GM19467 (cell line): ENCODE measurements around the gene CYTH3.

Experiments used
- ATAC-seq: cut with Tn5 transposase; IDR thresholded peaks from one replicate; pipeline ENCODE4 v1.9.1; 2021; ENCODE audit warnings: mild to moderate bottlenecking, moderate library complexity; ENCODE audit not compliant: unreplicated experiment

Gene CYTH3

GRCh38 chr7:6258440-6259182 is 13.8 kb downstream of the CYTH3 start:
- ATAC-seq = no peak

- no peak for ATAC-seq
Observed at GRCh38 chr7:6257675-6258074, 14.7 kb downstream of the CYTH3 start.

GRCh38 chr7:6256677-6257535 is 15.5 kb downstream of the CYTH3 start:
- ATAC-seq = no peak

- ATAC-seq = no peak
Observed at GRCh38 chr7:6256109-6256483, 16.3 kb downstream of the CYTH3 start.

GRCh38 chr7:6254866-6255265 is 17.6 kb downstream of the CYTH3 start:
- no peak for ATAC-seq

- ATAC-seq = no peak
Observed at GRCh38 chr7:6252748-6253147, 19.7 kb downstream of the CYTH3 start.

- ATAC-seq = no peak
Observed at GRCh38 chr7:6252341-6252746, 20.1 kb downstream of the CYTH3 start.

- ATAC-seq = no peak
Observed at GRCh38 chr7:6251653-6252052, 20.8 kb downstream of the CYTH3 start.

GRCh38 chr7:6250364-6250833 is 22.0 kb downstream of the CYTH3 start:
- ATAC-seq = peak; percentile 48

GRCh38 chr7:6249043-6249442 is 23.4 kb downstream of the CYTH3 start:
- no peak for ATAC-seq

GRCh38 chr7:6248581-6248980 is 23.8 kb downstream of the CYTH3 start:
- no peak for ATAC-seq

- ATAC-seq = no peak
Observed at GRCh38 chr7:6246251-6246917, 26.0 kb downstream of the CYTH3 start.

GRCh38 chr7:6244021-6244420 is 28.4 kb downstream of the CYTH3 start:
- no peak for ATAC-seq

- ATAC-seq = no peak
Observed at GRCh38 chr7:6243168-6243567, 29.3 kb downstream of the CYTH3 start.

- no peak for ATAC-seq
Observed at GRCh38 chr7:6242561-6242960, 29.9 kb downstream of the CYTH3 start.

- ATAC-seq = no peak
Observed at GRCh38 chr7:6241607-6241973, 30.8 kb downstream of the CYTH3 start.

GRCh38 chr7:6238309-6238925 is 34.0 kb downstream of the CYTH3 start:
- ATAC-seq = no peak

GRCh38 chr7:6237730-6238129 is 34.7 kb downstream of the CYTH3 start:
- no peak for ATAC-seq

- no peak for ATAC-seq
Observed at GRCh38 chr7:6237011-6237410, 35.4 kb downstream of the CYTH3 start.

- no peak for ATAC-seq
Observed at GRCh38 chr7:6235029-6235871, 37.2 kb downstream of the CYTH3 start.
